Astrocyte of the cerebellum (primary cell): ENCODE measurements around the gene SH2D6.

Experiments used
- DNase-seq: peaks from one replicate; pipeline ENCODE4 v3.0.0-alpha.2; 2011; ENCODE audit warnings: low read depth
- H3K4me3 ChIP-seq: 2 replicates; pipeline ENCODE4 v1.5.1; 2011; ENCODE audit warnings: mild to moderate bottlenecking, low read depth, low read length, moderate library complexity
- CTCF ChIP-seq: IDR thresholded peaks from 2 replicates; pipeline ENCODE4 v1.5.1; 2012; ENCODE audit warnings: low read length, low read depth, moderate library complexity, mild to moderate bottlenecking; ENCODE audit errors: missing control alignments
- in situ Hi-C: cut with HindIII; loops from 2 replicates; pipeline ENCODE4 v1.10.0; 2017; ENCODE audit warnings: low sequenced_read_pairs

SH2D6 gene

DNA sequence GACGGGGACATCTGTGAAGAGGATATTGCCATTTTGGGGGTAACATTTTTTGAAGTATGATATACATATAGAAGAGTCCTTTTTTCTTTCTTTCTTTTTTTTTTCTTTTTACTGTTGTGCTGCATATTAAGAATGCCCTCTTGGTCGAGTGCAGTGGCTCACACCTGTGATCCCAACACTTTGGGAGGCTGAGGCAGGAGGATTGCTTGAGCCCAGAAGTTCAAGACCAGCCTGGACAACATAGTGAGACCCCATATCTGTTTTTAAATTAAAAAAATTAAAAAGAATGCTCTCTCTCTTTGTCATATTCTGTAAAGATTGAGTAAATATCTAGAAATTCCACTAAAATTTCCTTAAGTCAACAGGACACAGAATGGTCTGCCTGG is 3.6 kb downstream of the SH2D6 start:
- in situ Hi-C loops = loop anchor here (5.0 kb wide), 1 partner anchor 115 kb away; the partner anchor contains the start of gene MAT2A
- no peak for DNase-seq
- TF ChIP-seq CTCF = no peak
- H3K4me3 ChIP-seq = no peak overlapping the region

DNA sequence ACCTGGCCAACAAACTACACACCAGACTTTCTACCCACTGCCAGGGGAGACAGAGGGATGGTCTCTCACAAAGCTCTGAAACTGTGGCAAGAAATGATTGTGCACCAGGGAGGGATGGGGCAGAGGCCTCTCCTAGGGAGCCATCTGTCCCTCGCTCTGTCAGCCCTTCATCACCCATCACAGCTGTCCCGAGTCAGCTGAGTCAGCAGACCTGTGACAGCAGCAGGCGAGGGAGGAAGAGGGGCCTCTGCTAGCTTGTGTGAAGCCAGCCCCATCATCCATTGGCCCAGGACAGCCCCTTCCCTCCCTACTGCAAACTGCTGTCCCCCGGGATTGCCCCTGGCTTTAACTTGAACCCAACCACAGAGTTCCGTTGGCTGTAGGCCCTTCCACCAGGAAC is 5.0 kb downstream of the SH2D6 start:
- no peak for TF ChIP-seq CTCF
- in situ Hi-C loops = loop anchor here (5.0 kb wide), 1 partner anchor 114 kb away; the partner anchor contains the start of gene MAT2A
- no peak overlapping the region for H3K4me3 ChIP-seq
- DNase-seq = no peak

DNA sequence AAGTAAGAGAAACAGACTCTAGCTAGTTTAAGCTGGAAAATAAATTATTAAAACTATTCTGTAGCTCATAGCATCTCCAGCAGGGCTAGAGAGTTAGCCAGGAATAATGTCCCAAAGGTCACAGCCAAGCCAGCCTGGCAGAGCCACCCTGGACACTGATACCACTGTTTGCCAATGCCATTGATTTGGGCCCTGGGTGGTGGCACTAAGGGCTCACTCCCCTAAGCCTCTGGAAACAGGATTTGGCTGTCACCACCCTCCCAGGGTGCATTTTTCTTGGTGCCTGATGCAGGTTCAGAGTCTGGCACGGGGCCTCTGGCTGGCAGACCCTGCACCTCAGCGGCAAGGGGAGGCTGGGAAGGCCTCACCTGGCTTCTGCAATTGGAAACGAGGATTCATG is 7.1 kb downstream of the SH2D6 start:
- H3K4me3 ChIP-seq = no peak overlapping the region
- DNase-seq = no peak
- in situ Hi-C loops = no loop called here
- no peak for TF ChIP-seq CTCF

- DNase-seq = no peak
- H3K4me3 ChIP-seq = no peak overlapping the region
- no peak for TF ChIP-seq CTCF
- in situ Hi-C loops = no loop called here
Measured at GRCh38 chr2:85427300-85427835, 8.9 kb downstream of the SH2D6 start.

GRCh38 chr2:85428343-85428881 is 9.9 kb downstream of the SH2D6 start:
- no peak for TF ChIP-seq CTCF
- no peak overlapping the region for H3K4me3 ChIP-seq
- DNase-seq = no peak
- in situ Hi-C loops = no loop called here

- in situ Hi-C loops = no loop called here
- no peak for TF ChIP-seq CTCF
- H3K4me3 ChIP-seq = no peak overlapping the region
- DNase-seq = no peak
Measured at GRCh38 chr2:85429213-85429923, 10.9 kb downstream of the SH2D6 start.
